Colonic mucosa (tissue), 4 donors: ENCODE measurements around the gene JAM3. TPM values are rescaled to one million over a fixed set of nuclear protein-coding genes. Genes with fewer than 3 reads are reported as not detected.

Source experiments
- DNase-seq: peaks from one replicate; pipeline ENCODE4 v3.0.0-alpha.2; 2020
- H3K27ac ChIP-seq: fragments of 200-600 bp; one replicate; pipeline ENCODE4 v1.8.0; 2021
- H3K27me3 ChIP-seq: fragments of 200-600 bp; one replicate; pipeline ENCODE4 v1.8.0; 2021
- H3K36me3 ChIP-seq: fragments of 200-600 bp; one replicate; pipeline ENCODE4 v1.8.0; 2021
- H3K4me1 ChIP-seq: fragments of 200-600 bp; one replicate; pipeline ENCODE4 v1.8.0; 2021; ENCODE audit warnings: mild to moderate bottlenecking
- H3K4me3 ChIP-seq: fragments of 200-600 bp; one replicate; pipeline ENCODE4 v1.8.0; 2021
- H3K9ac ChIP-seq, 2 donors: one replicate each; pipeline ENCODE4 v1.7.0; 2013; ENCODE audit warnings: control low read depth in 2 of 2, low read depth in 2 of 2, low read length in 2 of 2
- H3K9me3 ChIP-seq: fragments of 200-600 bp; one replicate; pipeline ENCODE4 v1.8.0; 2021
- CTCF ChIP-seq: fragments of 200-600 bp; IDR thresholded peaks from one replicate; pipeline ENCODE4 v1.8.0; 2022; ENCODE audit warnings: antibody characterized with exemption, mild to moderate bottlenecking
- intact Hi-C: fragments of 100-400 bp; cut with DNase I; formaldehyde crosslinking; loops from one replicate; pipeline ENCODE4 v1.14.1; 2022
- total RNA-seq, 2 donors: library from RNA; stranded (reverse); fragmentation: NEBNext Ultra II Directional in 1 of 2; extraction: Animal tissue kit (Norgen Biotek cat#: 25700) in 1 of 2; gene quantifications; one replicate each; pipeline ENCODE4 v1.2.1, GENCODE V29; 2021
- donor health status: healthy.
- donor health status: DM: no; HTN: no; CAD: no.
- donor health status: DM: no; HTN: no; CAD: no.

JAM3 gene
- total RNA-seq, 2 donors from 2014 or later = 3.5 to 14.5 TPM

GRCh38 chr11:134170177-134170918, 101.5 kb downstream of the JAM3 start:
- H3K4me1 ChIP-seq = no peaks in the 10 kb centered on the region
- TF ChIP-seq CTCF = no peak
- intact Hi-C loops = no loop called here
- no peak overlapping the region for H3K9ac ChIP-seq
- H3K27ac ChIP-seq = no peak overlapping the region
- H3K4me3 ChIP-seq = no peak overlapping the region
- DNase-seq = no peak
- no peaks in the 10 kb centered on the region for H3K9me3 ChIP-seq
- no peaks in the 10 kb centered on the region for H3K36me3 ChIP-seq
- H3K27me3 ChIP-seq = no peaks in the 10 kb centered on the region

GRCh38 chr11:134170919-134171281, 102.0 kb downstream of the JAM3 start:
- Histone ChIP-seq H3K4me1 (no peaks in the 10 kb centered on the region), H3K27ac (no peak overlapping the region), H3K36me3 (no peaks in the 10 kb centered on the region), H3K4me3 (no peak overlapping the region), H3K27me3 (no peaks in the 10 kb centered on the region), H3K9ac (no peak overlapping the region), H3K9me3 (no peaks in the 10 kb centered on the region)
- DNase-seq = no peak
- intact Hi-C loops = no loop called here
- no peak for TF ChIP-seq CTCF

GRCh38 chr11:134171951-134172350, 103.1 kb downstream of the JAM3 start:
- no peak for DNase-seq
- H3K36me3 ChIP-seq = no peaks in the 10 kb centered on the region
- intact Hi-C loops = no loop called here
- no peak overlapping the region for H3K4me3 ChIP-seq
- no peaks in the 10 kb centered on the region for H3K27me3 ChIP-seq
- H3K4me1 ChIP-seq = no peaks in the 10 kb centered on the region
- no peak overlapping the region for H3K9ac ChIP-seq
- no peak for TF ChIP-seq CTCF
- H3K9me3 ChIP-seq = no peaks in the 10 kb centered on the region
- no peak overlapping the region for H3K27ac ChIP-seq

- DNase-seq = no peak
- Histone ChIP-seq H3K27ac (no peak overlapping the region), H3K4me1 (no peaks in the 10 kb centered on the region), H3K4me3 (no peak overlapping the region), H3K9ac (no peak overlapping the region), H3K9me3 (no peaks in the 10 kb centered on the region), H3K36me3 (no peaks in the 10 kb centered on the region), H3K27me3 (no peaks in the 10 kb centered on the region)
- intact Hi-C loops = no loop called here
- TF ChIP-seq CTCF = no peak
Observed at GRCh38 chr11:134173296-134173695, 104.4 kb downstream of the JAM3 start.

- H3K36me3 ChIP-seq = no peaks in the 10 kb centered on the region
- DNase-seq = no peak
Observed at GRCh38 chr11:134176284-134176683, 107.4 kb downstream of the JAM3 start.

More at GRCh38 chr11:134176284-134176683, 107.4 kb downstream of the JAM3 start:
- H3K27me3 ChIP-seq = no peaks in the 10 kb centered on the region
- H3K9ac ChIP-seq = no peak overlapping the region
- no peak for TF ChIP-seq CTCF
- no peaks in the 10 kb centered on the region for H3K4me1 ChIP-seq
- H3K9me3 ChIP-seq = no peaks in the 10 kb centered on the region
- intact Hi-C loops = no loop called here
- no peak overlapping the region for H3K27ac ChIP-seq
- H3K4me3 ChIP-seq = no peak overlapping the region
